Measurements from ENCODE around the gene NKX6-1. TPM values are rescaled to one million over a fixed set of nuclear protein-coding genes. Genes with fewer than 3 reads are reported as not detected.

The NKX6-1 gene
- polyA plus RNA-seq, 1 donor from 2014 or later, result 20.1 TPM

DNA sequence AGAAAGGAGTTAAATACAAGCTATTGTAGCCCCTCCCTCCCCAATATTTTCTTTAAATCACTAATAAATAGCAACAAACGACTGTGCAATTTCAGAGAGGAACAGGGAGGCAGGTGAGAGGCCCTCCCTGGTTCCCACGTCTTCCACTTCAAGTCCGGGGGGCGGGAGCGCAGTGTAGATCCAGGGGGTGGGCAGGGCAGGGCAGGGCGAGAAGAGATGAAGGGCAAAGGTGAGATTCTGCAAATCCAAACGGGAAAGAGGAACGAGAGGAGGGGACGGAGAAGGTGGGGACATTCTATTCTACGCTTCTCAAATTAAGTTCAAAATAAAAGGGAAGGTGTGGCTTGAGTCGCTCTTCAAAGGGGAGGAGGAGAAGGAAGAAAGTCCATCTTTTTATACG lies 6.8 kb downstream of the NKX6-1 start:
- Histone ChIP-seq H3K27me3 (ENCODE audit: insufficient read depth, low read depth, low read length) (peaks cover 100% of the 10 kb centered on the region), H3K79me2 (replicated peaks; ENCODE audit: insufficient read depth, low read length) (no peaks in the 10 kb centered on the region), H3K4me3 (ENCODE audit: low read length) (peak overlapping the region; percentile 61), H3K27ac (ENCODE audit: low read length) (peak overlapping the region; percentile 37), H2AFZ (ENCODE audit: low read depth, low read length) (no peak overlapping the region), H3K36me3 (ENCODE audit: insufficient read depth, low read length) (no peaks in the 10 kb centered on the region), H3K4me2 (ENCODE audit: low read length) (no peak overlapping the region), H3F3A (ENCODE audit: insufficient read depth, low read length, poor library complexity, severe bottlenecking) (no peaks in the 10 kb centered on the region), H4K20me1 (ENCODE audit: insufficient read depth) (no peaks in the 10 kb centered on the region), H3K9me2 (ENCODE audit: insufficient read depth, low read length) (no peaks in the 10 kb centered on the region), H3K9me3 (ENCODE audit: low read length) (no peaks in the 10 kb centered on the region), H3K9ac (ENCODE audit: low read length) (peak overlapping the region; percentile 44)
- TF ChIP-seq POLR2AphosphoS5 (IDR thresholded peaks at IDR 0.05), result peak; percentile 50
- TF ChIP-seq SMC3 (conservative IDR thresholded peaks at IDR 0.05; ENCODE audit: poor library complexity), result no peak

GRCh38 chr4:84491481-84491880 lies 7.6 kb downstream of the NKX6-1 start:
- Histone ChIP-seq H4K20me1 (ENCODE audit: insufficient read depth) (no peaks in the 10 kb centered on the region), H3K9me2 (ENCODE audit: insufficient read depth, low read length) (no peaks in the 10 kb centered on the region), H3K27ac (ENCODE audit: low read length) (peak overlapping the region; percentile 37), H3K4me3 (ENCODE audit: low read length) (peak overlapping the region; percentile 3), H3F3A (ENCODE audit: insufficient read depth, low read length, poor library complexity, severe bottlenecking) (no peaks in the 10 kb centered on the region), H3K27me3 (ENCODE audit: insufficient read depth, low read depth, low read length) (peaks cover 100% of the 10 kb centered on the region), H2AFZ (ENCODE audit: low read depth, low read length) (no peak overlapping the region), H3K9ac (ENCODE audit: low read length) (no peak overlapping the region), H3K4me2 (ENCODE audit: low read length) (no peak overlapping the region), H3K9me3 (ENCODE audit: low read length) (no peaks in the 10 kb centered on the region), H3K36me3 (ENCODE audit: insufficient read depth, low read length) (no peaks in the 10 kb centered on the region), H3K79me2 (replicated peaks; ENCODE audit: insufficient read depth, low read length) (no peaks in the 10 kb centered on the region)
- TF ChIP-seq TAF1 (IDR thresholded peaks at IDR 0.05; ENCODE audit: low read depth) (no peak), EZH2 (IDR thresholded peaks at IDR 0.05; ENCODE audit: borderline replicate concordance, insufficient read depth, low read length, poor library complexity, severe bottlenecking) (no peak), RAD21 (conservative IDR thresholded peaks at IDR 0.05) (no peak), REST (IDR thresholded peaks at IDR 0.05; ENCODE audit: borderline replicate concordance) (no peak), POLR2AphosphoS5 (IDR thresholded peaks at IDR 0.05) (no peak), MXI1 (conservative IDR thresholded peaks at IDR 0.05; ENCODE audit: poor library complexity, severe bottlenecking) (no peak), EP300 (conservative IDR thresholded peaks at IDR 0.05; ENCODE audit: poor library complexity, severe bottlenecking) (no peak), SMC3 (conservative IDR thresholded peaks at IDR 0.05; ENCODE audit: poor library complexity) (no peak)
- TF ChIP-seq, protein P1, sequence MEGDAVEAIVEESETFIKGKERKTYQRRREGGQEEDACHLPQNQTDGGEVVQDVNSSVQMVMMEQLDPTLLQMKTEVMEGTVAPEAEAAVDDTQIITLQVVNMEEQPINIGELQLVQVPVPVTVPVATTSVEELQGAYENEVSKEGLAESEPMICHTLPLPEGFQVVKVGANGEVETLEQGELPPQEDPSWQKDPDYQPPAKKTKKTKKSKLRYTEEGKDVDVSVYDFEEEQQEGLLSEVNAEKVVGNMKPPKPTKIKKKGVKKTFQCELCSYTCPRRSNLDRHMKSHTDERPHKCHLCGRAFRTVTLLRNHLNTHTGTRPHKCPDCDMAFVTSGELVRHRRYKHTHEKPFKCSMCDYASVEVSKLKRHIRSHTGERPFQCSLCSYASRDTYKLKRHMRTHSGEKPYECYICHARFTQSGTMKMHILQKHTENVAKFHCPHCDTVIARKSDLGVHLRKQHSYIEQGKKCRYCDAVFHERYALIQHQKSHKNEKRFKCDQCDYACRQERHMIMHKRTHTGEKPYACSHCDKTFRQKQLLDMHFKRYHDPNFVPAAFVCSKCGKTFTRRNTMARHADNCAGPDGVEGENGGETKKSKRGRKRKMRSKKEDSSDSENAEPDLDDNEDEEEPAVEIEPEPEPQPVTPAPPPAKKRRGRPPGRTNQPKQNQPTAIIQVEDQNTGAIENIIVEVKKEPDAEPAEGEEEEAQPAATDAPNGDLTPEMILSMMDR (IDR thresholded peaks at IDR 0.05; ENCODE audit: poor library complexity, severe bottlenecking), result no peak

DNA sequence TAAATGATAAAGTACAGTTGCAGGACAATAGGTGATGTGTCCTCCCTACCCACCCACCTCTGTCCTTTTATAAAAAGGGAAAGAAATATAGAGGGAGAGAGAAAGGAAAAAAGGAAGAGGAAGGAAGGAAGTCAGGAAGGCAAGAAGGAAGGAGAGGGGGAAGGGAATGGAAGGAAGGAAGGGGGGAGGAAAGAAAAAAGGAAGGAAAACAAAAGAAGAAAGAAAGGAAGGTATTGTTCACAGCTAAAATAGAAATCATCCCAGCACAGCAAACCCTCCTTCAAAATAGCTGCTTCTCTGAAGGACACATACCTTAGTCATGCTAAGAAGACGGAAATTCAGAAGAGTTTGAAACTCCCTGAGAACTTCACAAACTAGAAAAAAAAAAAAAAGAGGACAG lies 8.4 kb downstream of the NKX6-1 start:
- H3K9me3 ChIP-seq (ENCODE audit: low read length), result no peaks in the 10 kb centered on the region
- peaks cover 100% of the 10 kb centered on the region for H3K27me3 ChIP-seq (ENCODE audit: insufficient read depth, low read depth, low read length)
- TF ChIP-seq EZH2 (IDR thresholded peaks at IDR 0.05; ENCODE audit: borderline replicate concordance, insufficient read depth, low read length, poor library complexity, severe bottlenecking) (no peak), MXI1 (conservative IDR thresholded peaks at IDR 0.05; ENCODE audit: poor library complexity, severe bottlenecking) (no peak), RAD21 (conservative IDR thresholded peaks at IDR 0.05) (no peak), POLR2AphosphoS5 (IDR thresholded peaks at IDR 0.05) (no peak), REST (IDR thresholded peaks at IDR 0.05; ENCODE audit: borderline replicate concordance) (no peak), EP300 (conservative IDR thresholded peaks at IDR 0.05; ENCODE audit: poor library complexity, severe bottlenecking) (no peak)
- TF ChIP-seq, protein P1 (IDR thresholded peaks at IDR 0.05; ENCODE audit: poor library complexity, severe bottlenecking), result no peak
- no peaks in the 10 kb centered on the region for H3K79me2 ChIP-seq (replicated peaks; ENCODE audit: insufficient read depth, low read length)
- no peaks in the 10 kb centered on the region for H3K36me3 ChIP-seq (ENCODE audit: insufficient read depth, low read length)
- H3K27ac ChIP-seq (ENCODE audit: low read length), result peak overlapping the region; percentile 1
- no peak overlapping the region for H3K4me3 ChIP-seq (ENCODE audit: low read length)
- H3K9me2 ChIP-seq (ENCODE audit: insufficient read depth, low read length), result no peaks in the 10 kb centered on the region
- no peak overlapping the region for H2AFZ ChIP-seq (ENCODE audit: low read depth, low read length)
- no peak overlapping the region for H3K4me2 ChIP-seq (ENCODE audit: low read length)
- H3K9ac ChIP-seq (ENCODE audit: low read length), result no peak overlapping the region
- no peaks in the 10 kb centered on the region for H4K20me1 ChIP-seq (ENCODE audit: insufficient read depth)
- H3F3A ChIP-seq (ENCODE audit: insufficient read depth, low read length, poor library complexity, severe bottlenecking), result no peaks in the 10 kb centered on the region
